ENCODE results near the gene USP50.
"Not testable (repeated sequence)": the region's sequence is repeated elsewhere in the genome, so short reads cannot be mapped to it uniquely, and the experiment has no call there.

Gene USP50

DNA sequence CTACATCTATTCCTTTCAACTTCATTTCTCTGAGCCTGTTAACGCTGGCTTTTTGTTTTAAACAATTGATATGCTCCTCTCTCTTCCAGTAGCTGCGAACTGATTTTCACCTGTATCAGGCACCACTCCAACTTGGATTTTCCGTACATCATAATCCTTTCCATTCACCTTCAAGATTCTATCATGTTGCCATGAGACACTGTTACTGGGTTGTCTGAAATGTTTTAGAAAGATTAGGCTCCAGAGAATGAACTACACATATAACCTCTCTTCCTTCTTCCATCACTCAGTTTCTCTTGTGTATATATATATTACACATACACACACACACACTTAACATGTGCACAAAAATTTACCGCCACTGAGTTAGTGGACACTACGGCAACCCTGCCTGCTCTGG lies at the start of gene USP50:
Gene USP50, minus strand, starts transcription at position 101 of the 400 bp plus-strand sequence. CDS start 141 bp downstream, outside the sequence.
- no peaks in the 10 kb centered on the region for H3K4me1 ChIP-seq (ENCODE audit: control insufficient read depth in 2 of 2, insufficient read depth in 2 of 2, low read length in 2 of 2)
- no peaks in the 10 kb centered on the region for H3K9me3 ChIP-seq (ENCODE audit: control insufficient read depth in 2 of 2, low read length in 2 of 2)
- no peaks in the 10 kb centered on the region for H3K27me3 ChIP-seq (ENCODE audit: control insufficient read depth in 2 of 2, insufficient read depth in 2 of 2, low read length in 2 of 2)
- no peaks in the 10 kb centered on the region for H3K36me3 ChIP-seq (ENCODE audit: control insufficient read depth in 2 of 2, insufficient read depth in 2 of 2, low read length in 2 of 2)
- no peak within 1 kb of the TSS for H3K4me3 ChIP-seq (ENCODE audit: low read length in 2 of 2)
- H3K9ac ChIP-seq (ENCODE audit: low read depth in 1 of 2, low read length in 2 of 2), result no peak within 1 kb of the TSS
- no peak within 1 kb of the TSS for H3K27ac ChIP-seq (ENCODE audit: low read depth in 2 of 2, low read length in 2 of 2)

DNA sequence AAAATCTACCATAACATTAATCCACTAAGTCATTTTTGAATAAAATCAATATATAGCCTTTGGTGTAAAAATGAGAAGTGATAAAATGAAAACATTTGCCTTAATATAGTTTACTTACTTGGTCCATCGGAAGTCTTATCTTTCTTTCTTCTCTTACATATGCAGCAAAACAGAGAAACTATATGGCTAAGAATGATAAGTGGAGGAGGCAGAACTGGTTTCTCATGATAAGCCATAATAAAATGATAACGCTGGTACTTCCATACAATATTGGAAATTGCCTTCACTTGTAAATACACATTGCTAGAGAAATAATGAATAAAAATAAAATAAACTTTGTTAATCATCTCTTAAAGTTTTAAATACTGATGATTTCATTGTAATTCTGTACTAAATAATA lies 47.8 kb upstream of the USP50 start:
- Histone ChIP-seq H3K4me3 (ENCODE audit: low read length in 2 of 2) (no peak overlapping the region), H3K27ac (ENCODE audit: low read depth in 2 of 2, low read length in 2 of 2) (no peak overlapping the region), H3K4me1 (ENCODE audit: control insufficient read depth in 2 of 2, insufficient read depth in 2 of 2, low read length in 2 of 2) (no peaks in the 10 kb centered on the region), H3K9ac (ENCODE audit: low read depth in 1 of 2, low read length in 2 of 2) (no peak overlapping the region), H3K9me3 (ENCODE audit: control insufficient read depth in 2 of 2, low read length in 2 of 2) (no peaks in the 10 kb centered on the region), H3K27me3 (ENCODE audit: control insufficient read depth in 2 of 2, insufficient read depth in 2 of 2, low read length in 2 of 2) (no peaks in the 10 kb centered on the region), H3K36me3 (ENCODE audit: control insufficient read depth in 2 of 2, insufficient read depth in 2 of 2, low read length in 2 of 2) (peaks cover 46 to 56% of the 10 kb centered on the region in 2 donors)

DNA sequence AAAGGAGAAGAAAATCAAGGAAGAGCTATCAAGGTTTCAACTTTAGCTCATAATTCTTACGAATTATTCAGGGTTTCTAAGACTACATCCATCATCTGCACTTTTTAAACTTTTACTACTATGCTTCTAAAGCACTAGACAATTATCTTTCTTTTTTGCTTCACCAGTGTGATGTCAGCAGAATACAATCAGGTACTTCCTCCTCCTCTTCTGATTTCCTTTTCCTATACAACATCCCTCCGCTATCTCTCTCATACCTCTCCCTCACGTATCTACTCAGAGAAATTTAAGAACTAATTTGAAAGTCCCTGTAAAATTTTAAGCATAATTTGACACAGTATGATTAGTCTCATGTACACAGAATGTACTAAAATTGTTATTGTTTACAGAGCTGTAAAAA lies 47.3 kb upstream of the USP50 start:
- Histone ChIP-seq H3K27ac (ENCODE audit: low read depth in 2 of 2, low read length in 2 of 2) (no peak overlapping the region), H3K36me3 (ENCODE audit: control insufficient read depth in 2 of 2, insufficient read depth in 2 of 2, low read length in 2 of 2) (peaks cover 46 to 59% of the 10 kb centered on the region in 2 donors), H3K4me1 (ENCODE audit: control insufficient read depth in 2 of 2, insufficient read depth in 2 of 2, low read length in 2 of 2) (no peaks in the 10 kb centered on the region), H3K4me3 (ENCODE audit: low read length in 2 of 2) (no peak overlapping the region), H3K27me3 (ENCODE audit: control insufficient read depth in 2 of 2, insufficient read depth in 2 of 2, low read length in 2 of 2) (no peaks in the 10 kb centered on the region), H3K9me3 (ENCODE audit: control insufficient read depth in 2 of 2, low read length in 2 of 2) (no peaks in the 10 kb centered on the region), H3K9ac (ENCODE audit: low read depth in 1 of 2, low read length in 2 of 2) (no peak overlapping the region)

DNA sequence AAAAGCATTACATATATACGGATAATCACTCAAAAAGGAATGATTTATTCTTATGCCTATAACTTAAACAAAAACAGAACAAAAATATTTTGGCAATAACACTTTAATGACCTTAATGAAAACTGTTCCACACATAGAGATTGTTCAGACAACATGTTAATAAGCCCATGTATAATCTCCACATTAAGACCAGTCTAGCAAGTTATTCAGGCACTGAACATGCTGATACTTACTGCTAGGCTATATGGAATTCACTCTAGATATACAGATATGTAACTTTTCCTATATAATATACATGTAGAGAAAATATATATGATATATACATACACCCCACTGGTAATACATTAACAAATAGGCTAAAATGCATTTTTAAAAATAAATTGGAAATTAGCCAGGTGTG lies 43.8 kb upstream of the USP50 start:
- H3K36me3 ChIP-seq (ENCODE audit: control insufficient read depth in 2 of 2, insufficient read depth in 2 of 2, low read length in 2 of 2), result peaks cover 52 to 72% of the 10 kb centered on the region in 2 donors

DNA sequence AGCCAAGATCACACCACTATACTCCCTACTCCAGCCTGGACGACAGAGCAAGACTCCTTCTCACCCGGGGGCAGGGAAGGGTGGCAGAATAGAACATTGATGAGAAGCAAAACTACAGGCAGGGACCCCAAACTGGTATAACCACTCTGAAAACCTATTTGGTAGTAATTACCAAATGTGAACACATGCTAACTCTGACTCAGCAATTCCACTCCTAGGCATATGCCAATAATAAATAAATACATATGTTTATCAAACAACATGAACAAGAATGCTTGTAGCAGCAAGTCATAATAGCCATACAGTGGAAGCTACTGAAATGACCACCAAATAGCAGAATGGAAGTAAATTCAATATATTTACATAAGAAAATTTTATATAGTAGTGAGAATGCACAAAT lies 31.0 kb upstream of the USP50 start:
- Histone ChIP-seq H3K4me1 (ENCODE audit: control insufficient read depth in 2 of 2, insufficient read depth in 2 of 2, low read length in 2 of 2) (no peaks in the 10 kb centered on the region), H3K36me3 (ENCODE audit: control insufficient read depth in 2 of 2, insufficient read depth in 2 of 2, low read length in 2 of 2) (peaks cover 36 to 42% of the 10 kb centered on the region in 2 donors), H3K27me3 (ENCODE audit: control insufficient read depth in 2 of 2, insufficient read depth in 2 of 2, low read length in 2 of 2) (no peaks in the 10 kb centered on the region), H3K9ac (ENCODE audit: low read depth in 1 of 2, low read length in 2 of 2) (no peak overlapping the region), H3K4me3 (ENCODE audit: low read length in 2 of 2) (no peak overlapping the region), H3K9me3 (ENCODE audit: control insufficient read depth in 2 of 2, low read length in 2 of 2) (no peaks in the 10 kb centered on the region), H3K27ac (ENCODE audit: low read depth in 2 of 2, low read length in 2 of 2) (no peak overlapping the region)

More for the DNA sequence above, 43.8 kb upstream of the USP50 start:
- Histone ChIP-seq H3K27me3 (ENCODE audit: control insufficient read depth in 2 of 2, insufficient read depth in 2 of 2, low read length in 2 of 2) (no peaks in the 10 kb centered on the region), H3K27ac (ENCODE audit: low read depth in 2 of 2, low read length in 2 of 2) (no peak overlapping the region), H3K4me3 (ENCODE audit: low read length in 2 of 2) (no peak overlapping the region), H3K9me3 (ENCODE audit: control insufficient read depth in 2 of 2, low read length in 2 of 2) (no peaks in the 10 kb centered on the region), H3K9ac (ENCODE audit: low read depth in 1 of 2, low read length in 2 of 2) (no peak overlapping the region), H3K4me1 (ENCODE audit: control insufficient read depth in 2 of 2, insufficient read depth in 2 of 2, low read length in 2 of 2) (no peaks in the 10 kb centered on the region)

DNA sequence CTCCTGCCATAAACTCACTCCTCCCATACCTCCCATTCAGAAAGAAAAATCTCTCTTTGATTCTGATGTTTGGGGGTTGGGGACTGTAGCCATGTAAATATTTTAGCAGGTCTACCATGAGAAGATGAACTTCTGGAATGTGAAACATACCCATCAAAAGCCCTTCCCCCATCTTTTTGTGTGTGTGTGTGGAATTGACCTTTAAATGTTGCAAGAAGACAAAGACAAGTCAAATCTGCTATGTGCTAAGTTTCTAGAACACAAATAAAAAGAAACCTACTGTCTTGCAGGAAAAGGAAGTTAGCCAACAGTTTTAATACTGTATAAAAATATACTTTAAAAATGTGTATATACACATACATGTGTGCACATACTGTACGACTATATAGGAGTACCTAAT lies 29.7 kb upstream of the USP50 start:
- Histone ChIP-seq H3K27ac (ENCODE audit: low read depth in 2 of 2, low read length in 2 of 2) (no peak overlapping the region), H3K36me3 (ENCODE audit: control insufficient read depth in 2 of 2, insufficient read depth in 2 of 2, low read length in 2 of 2) (peaks cover 38 to 43% of the 10 kb centered on the region in 2 donors), H3K4me3 (ENCODE audit: low read length in 2 of 2) (no peak overlapping the region), H3K9me3 (ENCODE audit: control insufficient read depth in 2 of 2, low read length in 2 of 2) (no peaks in the 10 kb centered on the region), H3K4me1 (ENCODE audit: control insufficient read depth in 2 of 2, insufficient read depth in 2 of 2, low read length in 2 of 2) (no peaks in the 10 kb centered on the region), H3K27me3 (ENCODE audit: control insufficient read depth in 2 of 2, insufficient read depth in 2 of 2, low read length in 2 of 2) (no peaks in the 10 kb centered on the region), H3K9ac (ENCODE audit: low read depth in 1 of 2, low read length in 2 of 2) (no peak overlapping the region)

DNA sequence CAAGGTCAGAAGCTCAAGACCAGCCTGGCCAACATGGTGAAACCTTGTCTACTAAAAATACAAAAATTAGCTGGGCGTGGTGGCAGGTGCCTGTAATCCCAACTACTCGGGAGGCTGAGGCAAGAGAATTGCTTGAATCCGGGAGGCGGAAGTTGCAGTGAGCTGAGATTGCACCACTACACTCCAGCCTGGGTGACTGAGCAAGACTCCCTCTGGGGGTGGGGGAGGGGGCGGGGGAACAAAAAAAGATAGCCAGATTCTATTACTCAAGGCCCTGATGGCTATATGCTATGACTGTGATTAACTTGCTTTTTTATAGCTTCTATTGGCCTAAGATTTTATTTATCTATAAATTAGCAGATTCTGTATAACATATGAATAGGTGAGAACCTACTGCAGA lies 27.4 kb upstream of the USP50 start:
- not testable (repeated sequence) for H3K27ac ChIP-seq (ENCODE audit: low read depth in 2 of 2, low read length in 2 of 2); H3K27me3 ChIP-seq (ENCODE audit: control insufficient read depth in 2 of 2, insufficient read depth in 2 of 2, low read length in 2 of 2); H3K9me3 ChIP-seq (ENCODE audit: control insufficient read depth in 2 of 2, low read length in 2 of 2); H3K4me3 ChIP-seq (ENCODE audit: low read length in 2 of 2); H3K9ac ChIP-seq (ENCODE audit: low read depth in 1 of 2, low read length in 2 of 2); H3K4me1 ChIP-seq (ENCODE audit: control insufficient read depth in 2 of 2, insufficient read depth in 2 of 2, low read length in 2 of 2)
- peaks cover 38 to 51% of the 10 kb centered on the region in 2 donors for H3K36me3 ChIP-seq (ENCODE audit: control insufficient read depth in 2 of 2, insufficient read depth in 2 of 2, low read length in 2 of 2)

- Histone ChIP-seq H3K4me3 (ENCODE audit: low read length in 2 of 2) (no peak overlapping the region), H3K9ac (ENCODE audit: low read depth in 1 of 2, low read length in 2 of 2) (no peak overlapping the region), H3K27me3 (ENCODE audit: control insufficient read depth in 2 of 2, insufficient read depth in 2 of 2, low read length in 2 of 2) (no peaks in the 10 kb centered on the region), H3K9me3 (ENCODE audit: control insufficient read depth in 2 of 2, low read length in 2 of 2) (no peaks in the 10 kb centered on the region), H3K27ac (ENCODE audit: low read depth in 2 of 2, low read length in 2 of 2) (no peak overlapping the region), H3K36me3 (ENCODE audit: control insufficient read depth in 2 of 2, insufficient read depth in 2 of 2, low read length in 2 of 2) (peaks cover 11 to 45% of the 10 kb centered on the region in 2 donors), H3K4me1 (ENCODE audit: control insufficient read depth in 2 of 2, insufficient read depth in 2 of 2, low read length in 2 of 2) (no peaks in the 10 kb centered on the region)
These were observed 17.3 kb upstream of the USP50 start for GRCh38 chr15:50563756-50564155.

GRCh38 chr15:50562735-50563640 lies 16.5 kb upstream of the USP50 start:
- Histone ChIP-seq H3K27me3 (ENCODE audit: control insufficient read depth in 2 of 2, insufficient read depth in 2 of 2, low read length in 2 of 2) (no peaks in the 10 kb centered on the region), H3K9me3 (ENCODE audit: control insufficient read depth in 2 of 2, low read length in 2 of 2) (no peaks in the 10 kb centered on the region), H3K36me3 (ENCODE audit: control insufficient read depth in 2 of 2, insufficient read depth in 2 of 2, low read length in 2 of 2) (peaks cover 11 to 42% of the 10 kb centered on the region in 2 donors), H3K27ac (ENCODE audit: low read depth in 2 of 2, low read length in 2 of 2) (no peak overlapping the region), H3K9ac (ENCODE audit: low read depth in 1 of 2, low read length in 2 of 2) (no peak overlapping the region), H3K4me1 (ENCODE audit: control insufficient read depth in 2 of 2, insufficient read depth in 2 of 2, low read length in 2 of 2) (no peaks in the 10 kb centered on the region), H3K4me3 (ENCODE audit: low read length in 2 of 2) (no peak overlapping the region)

GRCh38 chr15:50558012-50558411 lies 11.5 kb upstream of the USP50 start:
- H3K4me3 ChIP-seq (ENCODE audit: low read length in 2 of 2), result no peak overlapping the region
- no peak overlapping the region for H3K27ac ChIP-seq (ENCODE audit: low read depth in 2 of 2, low read length in 2 of 2)
- H3K27me3 ChIP-seq (ENCODE audit: control insufficient read depth in 2 of 2, insufficient read depth in 2 of 2, low read length in 2 of 2), result no peaks in the 10 kb centered on the region
- peaks cover 3 to 20% of the 10 kb centered on the region in 2 donors for H3K36me3 ChIP-seq (ENCODE audit: control insufficient read depth in 2 of 2, insufficient read depth in 2 of 2, low read length in 2 of 2)
- H3K9me3 ChIP-seq (ENCODE audit: control insufficient read depth in 2 of 2, low read length in 2 of 2), result no peaks in the 10 kb centered on the region
- no peak overlapping the region for H3K9ac ChIP-seq (ENCODE audit: low read depth in 1 of 2, low read length in 2 of 2)
- no peaks in the 10 kb centered on the region for H3K4me1 ChIP-seq (ENCODE audit: control insufficient read depth in 2 of 2, insufficient read depth in 2 of 2, low read length in 2 of 2)

Measured in mucosa of rectum (tissue), 2 donors.